Measurements from ENCODE around the gene ADAMTS17.

DNA sequence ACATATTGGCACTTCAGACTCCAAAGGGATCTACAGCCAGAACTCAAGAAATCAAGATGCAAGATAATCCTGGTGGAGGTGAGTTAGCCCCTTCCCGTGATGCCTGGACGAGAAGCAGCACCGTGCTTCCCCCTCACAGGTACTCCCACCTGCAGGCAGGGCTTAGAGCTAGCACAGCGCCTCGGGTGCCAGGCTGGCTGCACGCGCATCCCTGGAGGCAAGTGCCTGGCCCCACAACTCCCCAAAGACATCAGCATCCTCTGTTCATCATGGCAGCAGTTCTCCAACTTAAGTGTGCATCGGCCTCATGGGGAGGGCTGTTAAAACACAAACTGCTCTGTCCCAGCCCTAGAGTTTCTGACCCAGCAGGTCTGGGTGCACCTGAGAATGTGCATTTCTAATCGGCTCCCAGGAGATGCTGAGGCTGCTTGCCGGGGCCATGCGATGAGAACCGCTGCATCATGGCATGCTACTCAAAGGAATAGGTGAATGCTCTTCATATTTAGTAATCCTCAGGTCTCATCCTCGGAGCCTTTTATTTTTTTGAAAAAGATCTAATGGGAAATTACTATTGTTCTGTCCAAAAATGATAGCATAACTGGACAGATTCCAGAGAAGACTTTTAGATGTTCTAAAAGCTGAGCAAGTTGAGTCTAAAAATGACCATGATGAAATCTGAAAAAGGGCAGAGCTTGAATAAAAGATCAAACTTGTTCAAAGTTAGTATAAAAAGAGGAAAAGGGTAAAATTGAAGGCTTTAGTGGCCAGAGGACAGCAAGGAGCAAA is 244.2 kb downstream of the ADAMTS17 start:
- TF ChIP-seq, protein P1, sequence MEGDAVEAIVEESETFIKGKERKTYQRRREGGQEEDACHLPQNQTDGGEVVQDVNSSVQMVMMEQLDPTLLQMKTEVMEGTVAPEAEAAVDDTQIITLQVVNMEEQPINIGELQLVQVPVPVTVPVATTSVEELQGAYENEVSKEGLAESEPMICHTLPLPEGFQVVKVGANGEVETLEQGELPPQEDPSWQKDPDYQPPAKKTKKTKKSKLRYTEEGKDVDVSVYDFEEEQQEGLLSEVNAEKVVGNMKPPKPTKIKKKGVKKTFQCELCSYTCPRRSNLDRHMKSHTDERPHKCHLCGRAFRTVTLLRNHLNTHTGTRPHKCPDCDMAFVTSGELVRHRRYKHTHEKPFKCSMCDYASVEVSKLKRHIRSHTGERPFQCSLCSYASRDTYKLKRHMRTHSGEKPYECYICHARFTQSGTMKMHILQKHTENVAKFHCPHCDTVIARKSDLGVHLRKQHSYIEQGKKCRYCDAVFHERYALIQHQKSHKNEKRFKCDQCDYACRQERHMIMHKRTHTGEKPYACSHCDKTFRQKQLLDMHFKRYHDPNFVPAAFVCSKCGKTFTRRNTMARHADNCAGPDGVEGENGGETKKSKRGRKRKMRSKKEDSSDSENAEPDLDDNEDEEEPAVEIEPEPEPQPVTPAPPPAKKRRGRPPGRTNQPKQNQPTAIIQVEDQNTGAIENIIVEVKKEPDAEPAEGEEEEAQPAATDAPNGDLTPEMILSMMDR (IDR thresholded peaks at IDR 0.05; ENCODE audit: low read depth, low read length), result no peak
- TF ChIP-seq EZH2phosphoT487 (IDR thresholded peaks at IDR 0.05; ENCODE audit: low read depth), result no peak

Measured in OCI-LY3 (cell line).